Subcutaneous adipose tissue (tissue), 4 donors: ENCODE results near the gene TDRD10. TPM values are rescaled to one million over a fixed set of nuclear protein-coding genes. Genes with fewer than 3 reads are reported as not detected.

Experiments used
- CTCF ChIP-seq: fragments of 450-650 bp; IDR thresholded peaks from one replicate; pipeline ENCODE4 v1.5.1; 2016; ENCODE audit warnings: low read depth, mild to moderate bottlenecking, control low read depth, antibody characterized with exemption, moderate library complexity
- total RNA-seq, 4 donors: library from RNA; depleted of rRNA; stranded (reverse); fragments of >200 nt; gene quantifications; one replicate each; pipeline ENCODE4 v1.1.0, GENCODE V29; 2016

Gene TDRD10
- total RNA-seq, 4 donors from 2014 or later, result 3.7 to 9.0 (median 7.0) TPM

- TF ChIP-seq CTCF, result no peak
Measured at GRCh38 chr1:154501423-154502065, 475 bp upstream of the TDRD10 start.

- TF ChIP-seq CTCF, result no peak
Measured at GRCh38 chr1:154502744-154503115, 711 bp downstream of the TDRD10 start.

DNA sequence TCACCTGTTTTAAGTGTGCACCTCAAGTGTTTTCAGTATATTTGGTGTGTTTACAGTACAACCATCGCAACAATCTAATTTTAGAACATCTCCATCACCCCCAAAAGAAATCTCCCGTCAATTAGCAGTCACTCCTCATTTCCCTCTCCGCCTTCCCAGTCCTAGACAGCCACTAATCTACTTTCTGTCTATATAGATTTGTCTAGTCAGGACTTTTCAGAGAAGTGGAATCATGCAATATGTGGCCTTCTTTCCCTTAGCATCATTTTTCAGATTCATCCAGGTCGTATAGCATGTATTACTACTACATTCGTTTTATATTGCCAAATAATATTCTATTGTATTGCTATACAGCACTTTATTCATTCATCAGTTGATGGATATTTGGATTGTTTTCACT lies 1.9 kb downstream of the TDRD10 start:
- no peak for TF ChIP-seq CTCF

DNA sequence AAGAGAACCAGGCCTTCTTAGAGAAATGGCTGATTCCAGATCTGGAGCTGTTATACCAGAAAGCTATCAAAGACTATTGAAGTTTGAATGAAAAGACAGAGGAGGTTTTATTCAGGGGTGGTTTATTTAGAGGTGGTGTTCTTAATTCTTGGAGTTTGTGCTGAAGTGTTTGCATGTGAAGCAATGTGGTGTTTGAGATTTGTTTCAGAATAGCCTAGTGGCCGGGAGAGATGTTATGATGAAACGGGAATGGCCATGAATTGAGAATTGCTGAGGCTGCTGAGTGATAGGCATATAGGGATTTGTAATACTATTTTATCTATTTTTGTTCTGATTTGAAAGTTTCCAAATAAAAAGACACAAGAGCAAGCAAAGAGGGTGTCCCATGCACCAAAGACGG lies 10.7 kb downstream of the TDRD10 start:
- no peak for TF ChIP-seq CTCF

DNA sequence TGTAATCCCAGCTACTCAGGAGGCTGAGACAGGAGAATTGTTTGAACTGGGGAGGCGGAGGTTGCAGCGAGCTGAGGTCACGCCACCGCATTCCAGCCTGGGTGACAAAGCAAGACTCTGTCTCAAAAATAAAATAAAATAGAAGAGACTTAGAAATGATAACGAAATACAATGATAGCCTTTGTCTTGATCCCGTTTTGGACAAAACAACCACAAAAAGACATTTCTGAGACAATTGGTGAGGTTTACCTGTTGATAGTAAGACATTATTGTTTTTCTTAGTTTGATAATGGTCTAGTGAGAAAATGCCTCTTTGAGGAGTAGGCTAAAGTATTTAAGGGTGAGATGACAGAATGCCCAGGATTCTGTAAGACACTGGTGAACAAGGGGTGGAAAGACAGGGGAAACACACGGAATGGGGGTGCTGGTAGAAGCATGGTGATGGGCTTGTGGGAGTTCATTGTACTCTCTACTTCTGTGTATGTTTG lies 12.1 kb downstream of the TDRD10 start:
- TF ChIP-seq CTCF, result no peak

DNA sequence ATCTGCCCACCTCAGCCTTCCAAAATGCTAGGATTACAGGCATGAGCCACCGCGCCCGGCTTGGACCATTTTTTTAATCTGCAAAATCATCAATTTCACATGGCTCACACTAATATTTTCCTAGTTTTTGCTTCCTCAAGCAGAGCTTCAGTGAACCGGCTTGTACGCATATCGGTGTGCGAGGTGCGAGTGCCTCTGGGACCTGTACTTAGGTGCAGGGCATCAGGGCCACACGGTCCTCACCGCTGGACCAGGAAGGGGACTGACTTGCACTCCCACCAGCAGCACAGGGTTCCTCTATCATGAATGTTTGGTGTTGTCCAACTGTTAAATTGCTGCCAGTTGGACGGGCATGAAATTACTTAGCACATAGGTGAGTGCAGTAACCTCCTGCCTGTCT lies 15.6 kb downstream of the TDRD10 start:
- TF ChIP-seq CTCF, result no peak

- no peak for TF ChIP-seq CTCF
Measured at GRCh38 chr1:154519591-154519991, 17.6 kb downstream of the TDRD10 start.
